WTC11 (cell line): ENCODE measurements around the gene HUS1. TPM values are rescaled to one million over a fixed set of nuclear protein-coding genes. Genes with fewer than 3 reads are reported as not detected.

Source experiments
- ATAC-seq: fragments of 200-7000 bp; cut with Tn5 transposase; 2 replicates; pipeline ENCODE4 v1.10.0; 2021; ENCODE audit warnings: mild to moderate bottlenecking, moderate library complexity
- CTCF ChIA-PET: fragments of 300-600 bp; sonication (Branson Sonifier 250); formaldehyde crosslinking; loops from one replicate; lab custom pipeline; 2021; ENCODE audit warnings: antibody characterized with exemption; lab: Charles Lee
- POLR2A ChIA-PET: fragments of 350-600 bp; sonication (Branson Sonifier 250); formaldehyde crosslinking; loops from one replicate; lab custom pipeline; 2021; ENCODE audit warnings: antibody characterized with exemption; lab: Charles Lee
- DNase-seq: peaks from one replicate; pipeline ENCODE4 v3.0.0; 2021; ENCODE audit warnings: low spot score
- H3K27ac Mint-ChIP-seq: 2 replicates; pipeline ENCODE4 v1.8.0; 2021; ENCODE audit warnings: mixed read lengths
- H3K27me3 Mint-ChIP-seq: 2 replicates; pipeline ENCODE4 v1.8.0; 2021; ENCODE audit warnings: low read depth, mild to moderate bottlenecking, moderate library complexity, mixed read lengths
- H3K36me3 Mint-ChIP-seq: 2 replicates; pipeline ENCODE4 v1.8.0; 2021; ENCODE audit warnings: mixed read lengths
- H3K4me1 Mint-ChIP-seq: 2 replicates; pipeline ENCODE4 v1.8.0; 2022; ENCODE audit warnings: mixed read lengths
- H3K4me3 Mint-ChIP-seq: 2 replicates; pipeline ENCODE4 v1.8.0; 2021; ENCODE audit warnings: mild to moderate bottlenecking, moderate library complexity, mixed read lengths
- H3K9me3 Mint-ChIP-seq: 2 replicates; pipeline ENCODE4 v1.8.0; 2021; ENCODE audit warnings: mixed read lengths
- AR ChIP-seq: fragments of 250-450 bp; sonication (Bioruptor Pico); IDR thresholded peaks from 2 replicates; pipeline ENCODE4 v1.9.0; 2021; ENCODE audit warnings: mild to moderate bottlenecking
- CREM ChIP-seq: sonication (generic); formaldehyde crosslinking; IDR thresholded peaks from 2 replicates; pipeline ENCODE4 v1.8.1; 2022; ENCODE audit warnings: mild to moderate bottlenecking, missing genetic modification reagents, moderate library complexity
- FOXP1 ChIP-seq: sonication (generic); formaldehyde crosslinking; IDR thresholded peaks from 2 replicates; pipeline ENCODE4 v1.8.0; 2022; ENCODE audit warnings: missing genetic modification reagents, mild to moderate bottlenecking, moderate library complexity, borderline replicate concordance
- HMGXB4 ChIP-seq: sonication (generic); formaldehyde crosslinking; IDR thresholded peaks from 2 replicates; pipeline ENCODE4 v1.8.1; 2023; ENCODE audit warnings: mild to moderate bottlenecking, moderate library complexity, missing genetic modification reagents
- MAX ChIP-seq: sonication (generic); formaldehyde crosslinking; IDR thresholded peaks from 2 replicates; pipeline ENCODE4 v1.8.0; 2022; ENCODE audit warnings: mild to moderate bottlenecking, missing genetic modification reagents
- MLX ChIP-seq: sonication (generic); formaldehyde crosslinking; IDR thresholded peaks from 2 replicates; pipeline ENCODE4 v1.8.1; 2023; ENCODE audit warnings: mild to moderate bottlenecking, missing genetic modification reagents, moderate library complexity
- MXD4 ChIP-seq: fragments of 250-450 bp; sonication (Bioruptor Pico); IDR thresholded peaks from 2 replicates; pipeline ENCODE4 v1.8.0; 2021; ENCODE audit warnings: mild to moderate bottlenecking, moderate library complexity, borderline replicate concordance
- NFE2L1 ChIP-seq: sonication (generic); formaldehyde crosslinking; IDR thresholded peaks from 2 replicates; pipeline ENCODE4 v1.8.1; 2023; ENCODE audit warnings: missing genetic modification reagents
- PRDM15 ChIP-seq: sonication (generic); formaldehyde crosslinking; IDR thresholded peaks from 2 replicates; pipeline ENCODE4 v1.8.0; 2022; ENCODE audit warnings: missing genetic modification reagents
- RORB ChIP-seq: fragments of 250-450 bp; sonication (Bioruptor Pico); IDR thresholded peaks from 2 replicates; pipeline ENCODE4 v1.9.0; 2021; ENCODE audit warnings: mild to moderate bottlenecking
- SMAD3 ChIP-seq: sonication (generic); formaldehyde crosslinking; IDR thresholded peaks from 2 replicates; pipeline ENCODE4 v1.8.0; 2022; ENCODE audit warnings: missing genetic modification reagents, mild to moderate bottlenecking, borderline replicate concordance
- SMAD4 ChIP-seq: sonication (generic); formaldehyde crosslinking; IDR thresholded peaks from 2 replicates; pipeline ENCODE4 v1.8.0; 2022; ENCODE audit warnings: mild to moderate bottlenecking, missing genetic modification reagents
- TEAD1 ChIP-seq: sonication (generic); formaldehyde crosslinking; IDR thresholded peaks from 2 replicates; pipeline ENCODE4 v1.8.0; 2022; ENCODE audit warnings: mild to moderate bottlenecking, missing genetic modification reagents
- TEAD4 ChIP-seq: sonication (generic); formaldehyde crosslinking; IDR thresholded peaks from 2 replicates; pipeline ENCODE4 v1.8.0; 2022; ENCODE audit warnings: mild to moderate bottlenecking, missing genetic modification reagents
- TP53 ChIP-seq: sonication (generic); formaldehyde crosslinking; IDR thresholded peaks from 2 replicates; pipeline ENCODE4 v1.8.1; 2023; ENCODE audit warnings: mild to moderate bottlenecking, missing genetic modification reagents
- ZNF263 ChIP-seq: sonication (generic); formaldehyde crosslinking; IDR thresholded peaks from 2 replicates; pipeline ENCODE4 v1.8.1; 2022; ENCODE audit warnings: low read depth, mild to moderate bottlenecking, moderate library complexity, missing genetic modification reagents
- ZNF317 ChIP-seq: sonication (generic); formaldehyde crosslinking; IDR thresholded peaks from 2 replicates; pipeline ENCODE4 v1.8.1; 2023; ENCODE audit warnings: low read depth, mild to moderate bottlenecking, moderate library complexity, missing genetic modification reagents, borderline replicate concordance
- ZNF416 ChIP-seq: fragments of 250-450 bp; sonication (Bioruptor Pico); IDR thresholded peaks from 2 replicates; pipeline ENCODE4 v1.9.0; 2021; ENCODE audit warnings: mild to moderate bottlenecking, inconsistent platforms
- ZNF423 ChIP-seq: fragments of 250-450 bp; sonication (Bioruptor Pico); IDR thresholded peaks from 2 replicates; pipeline ENCODE4 v2.1.2; 2022; ENCODE audit warnings: mild to moderate bottlenecking, moderate library complexity
- total RNA-seq: library from RNA; stranded (reverse); gene quantifications from 3 replicates; pipeline ENCODE4 v1.2.3, GENCODE V29; 2021
- TF ChIP-seq, protein P1 (sequence below): sonication (generic); formaldehyde crosslinking; IDR thresholded peaks from 2 replicates; pipeline ENCODE4 v1.8.0; 2023; ENCODE audit warnings: mild to moderate bottlenecking, missing genetic modification reagents

The HUS1 gene
- total RNA-seq, 1 experiment from 2014 or later, result 33.4 TPM

DNA sequence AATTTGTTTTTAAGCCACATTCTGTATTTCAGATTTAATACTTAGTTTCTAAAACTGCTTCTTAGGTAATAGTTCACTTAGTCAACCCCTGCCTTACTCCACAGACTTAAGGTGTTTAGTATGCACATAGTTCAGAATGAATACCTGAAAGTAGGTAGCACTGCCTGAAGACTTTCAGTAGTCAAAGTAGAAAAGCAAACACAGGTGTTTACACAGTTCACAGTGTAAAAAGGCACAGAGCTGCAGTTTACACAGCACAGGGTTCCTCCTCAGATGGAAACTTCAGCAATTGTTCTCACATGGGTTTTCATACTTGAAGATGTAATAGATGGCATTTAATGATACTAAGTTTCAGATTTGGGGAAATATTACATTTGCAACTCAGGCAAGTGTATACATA is 28.0 kb downstream of the HUS1 start:
- peaks cover 32% of the 10 kb centered on the region for H3K4me1 Mint-ChIP-seq
- peak overlapping the region; percentile 52; the same call in 1 of the 2 replicates for H3K27ac Mint-ChIP-seq
- no peak for ATAC-seq
- peaks cover 14% of the 10 kb centered on the region for H3K36me3 Mint-ChIP-seq
- POLR2A ChIA-PET, result no interaction called here
- TF ChIP-seq SMAD3, result no peak
- TF ChIP-seq TEAD1 (CRISPR knock-in tag), result no peak
- no peak for TF ChIP-seq FOXP1 (CRISPR knock-in tag)
- no peak for TF ChIP-seq ZNF423 (CRISPR knock-in tag)
- no peak for TF ChIP-seq TEAD4 (CRISPR knock-in tag)
- no peak for TF ChIP-seq CREM (CRISPR knock-in tag)
- no peak for TF ChIP-seq ZNF416 (CRISPR knock-in tag)
- no peak for TF ChIP-seq PRDM15 (CRISPR knock-in tag)
- TF ChIP-seq AR, result no peak
- no peak for TF ChIP-seq HMGXB4 (CRISPR knock-in tag)
- no peak for TF ChIP-seq SMAD4
- TF ChIP-seq MAX (CRISPR knock-in tag), result no peak
- TF ChIP-seq, all 79 proteins: peak for 0
- no peaks in the 10 kb centered on the region for H3K27me3 Mint-ChIP-seq
- no peak overlapping the region for H3K4me3 Mint-ChIP-seq
- CTCF ChIA-PET, result interaction anchor here (1.1 to 1.7 kb wide), 2 partner anchors 17 to 697 kb away, joined by 3 to 5 read pairs; no protein-coding TSS in a partner anchor
- no peak for DNase-seq
- H3K9me3 Mint-ChIP-seq, result no peaks in the 10 kb centered on the region

GRCh38 chr7:47950714-47951113 is 28.7 kb downstream of the HUS1 start:
- Mint-ChIP-seq H3K27ac (no peak overlapping the region), H3K4me3 (no peak overlapping the region), H3K36me3 (peaks cover 11% of the 10 kb centered on the region), H3K27me3 (no peaks in the 10 kb centered on the region), H3K9me3 (no peaks in the 10 kb centered on the region), H3K4me1 (peaks cover 29% of the 10 kb centered on the region)
- POLR2A ChIA-PET, result no interaction called here
- TF ChIP-seq ZNF263 (CRISPR knock-in tag) (peak; percentile 94), ZNF317 (CRISPR knock-in tag) (peak; percentile 53; the same call in 1 of the 2 replicates), NFE2L1 (no peak), MXD4 (CRISPR knock-in tag) (no peak), MLX (CRISPR knock-in tag) (no peak), PRDM15 (CRISPR knock-in tag) (no peak), TP53 (CRISPR knock-in tag) (no peak), RORB (CRISPR knock-in tag) (no peak)
- TF ChIP-seq, protein P1, sequence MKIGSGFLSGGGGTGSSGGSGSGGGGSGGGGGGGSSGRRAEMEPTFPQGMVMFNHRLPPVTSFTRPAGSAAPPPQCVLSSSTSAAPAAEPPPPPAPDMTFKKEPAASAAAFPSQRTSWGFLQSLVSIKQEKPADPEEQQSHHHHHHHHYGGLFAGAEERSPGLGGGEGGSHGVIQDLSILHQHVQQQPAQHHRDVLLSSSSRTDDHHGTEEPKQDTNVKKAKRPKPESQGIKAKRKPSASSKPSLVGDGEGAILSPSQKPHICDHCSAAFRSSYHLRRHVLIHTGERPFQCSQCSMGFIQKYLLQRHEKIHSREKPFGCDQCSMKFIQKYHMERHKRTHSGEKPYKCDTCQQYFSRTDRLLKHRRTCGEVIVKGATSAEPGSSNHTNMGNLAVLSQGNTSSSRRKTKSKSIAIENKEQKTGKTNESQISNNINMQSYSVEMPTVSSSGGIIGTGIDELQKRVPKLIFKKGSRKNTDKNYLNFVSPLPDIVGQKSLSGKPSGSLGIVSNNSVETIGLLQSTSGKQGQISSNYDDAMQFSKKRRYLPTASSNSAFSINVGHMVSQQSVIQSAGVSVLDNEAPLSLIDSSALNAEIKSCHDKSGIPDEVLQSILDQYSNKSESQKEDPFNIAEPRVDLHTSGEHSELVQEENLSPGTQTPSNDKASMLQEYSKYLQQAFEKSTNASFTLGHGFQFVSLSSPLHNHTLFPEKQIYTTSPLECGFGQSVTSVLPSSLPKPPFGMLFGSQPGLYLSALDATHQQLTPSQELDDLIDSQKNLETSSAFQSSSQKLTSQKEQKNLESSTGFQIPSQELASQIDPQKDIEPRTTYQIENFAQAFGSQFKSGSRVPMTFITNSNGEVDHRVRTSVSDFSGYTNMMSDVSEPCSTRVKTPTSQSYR (CRISPR knock-in tag), result no peak
- peak; percentile 34 for DNase-seq
- CTCF ChIA-PET, result interaction anchor here (1.7 kb wide), 1 partner anchor 18 kb away, joined by 5 read pairs; no protein-coding TSS in a partner anchor
- peak; percentile 71 for ATAC-seq
